GM10847 (cell line): ENCODE measurements around the gene WNT9B.

Experiments used
- POLR2A ChIP-seq: IDR thresholded peaks from 2 replicates; pipeline ENCODE4 v1.6.1; 2011; ENCODE audit not compliant: insufficient read length; ENCODE audit errors: extremely low read depth

The WNT9B gene

GRCh38 chr17:46882666-46883065 is 31.3 kb downstream of the WNT9B start:
- TF ChIP-seq POLR2A: no peak

GRCh38 chr17:46883871-46884520 is 32.6 kb downstream of the WNT9B start:
- TF ChIP-seq POLR2A: no peak

GRCh38 chr17:46884552-46884951 is 33.2 kb downstream of the WNT9B start:
- TF ChIP-seq POLR2A: no peak

GRCh38 chr17:46885415-46886309 is 34.3 kb downstream of the WNT9B start:
- no peak for TF ChIP-seq POLR2A

GRCh38 chr17:46886310-46886663 is 34.9 kb downstream of the WNT9B start:
- no peak for TF ChIP-seq POLR2A

- TF ChIP-seq POLR2A: no peak
Measured at GRCh38 chr17:46887717-46888116, 36.3 kb downstream of the WNT9B start.

GRCh38 chr17:46888727-46889126 is 37.3 kb downstream of the WNT9B start:
- no peak for TF ChIP-seq POLR2A

- no peak for TF ChIP-seq POLR2A
Measured at GRCh38 chr17:46889519-46889918, 38.1 kb downstream of the WNT9B start.

- TF ChIP-seq POLR2A: no peak
Measured at GRCh38 chr17:46889992-46890564, 38.7 kb downstream of the WNT9B start.

GRCh38 chr17:46890638-46891037 is 39.3 kb downstream of the WNT9B start:
- no peak for TF ChIP-seq POLR2A

GRCh38 chr17:46892192-46892703 is 40.9 kb downstream of the WNT9B start:
- TF ChIP-seq POLR2A: no peak

GRCh38 chr17:46894024-46894423 is 42.6 kb downstream of the WNT9B start:
- no peak for TF ChIP-seq POLR2A

GRCh38 chr17:46894476-46895151 is 43.2 kb downstream of the WNT9B start:
- TF ChIP-seq POLR2A: no peak

GRCh38 chr17:46895171-46895570 is 43.8 kb downstream of the WNT9B start:
- no peak for TF ChIP-seq POLR2A

- TF ChIP-seq POLR2A: no peak
Measured at GRCh38 chr17:46896991-46897390, 45.6 kb downstream of the WNT9B start.
